T-cell (primary cell): Measurements from ENCODE around the gene ADAMTS17. TPM values are rescaled to one million over a fixed set of nuclear protein-coding genes. Genes with fewer than 3 reads are reported as not detected.

Experiments used
- ATAC-seq, 4 experiments: fragments of 200-7000 bp in 3 of 4; fragments of 150-1000 bp in 1 of 4; cut with Tn5 transposase; replicated peaks in 1 of 4; 1 replicate in 3 of 4; 2 replicates in 1 of 4; pipeline ENCODE4 v1.10.0; 2021; ENCODE audit warnings: moderate library complexity in 3 of 4, mild to moderate bottlenecking in 2 of 4, moderate number of reproducible peaks in 1 of 4
- CTCF ChIA-PET, 2 donors: fragments of 300-600 bp; sonication (Branson Sonifier 250); formaldehyde crosslinking; loops; one replicate each; lab custom pipeline; 2022; ENCODE audit warnings: antibody characterized with exemption in 2 of 2; lab: Charles Lee
- POLR2A ChIA-PET, 2 donors: fragments of 300-600 bp; sonication (Branson Sonifier 250); formaldehyde crosslinking; loops; one replicate each; lab custom pipeline; 2022; ENCODE audit warnings: antibody characterized with exemption in 2 of 2; lab: Charles Lee
- DNase-seq, 35 experiments: peaks; one replicate each; pipeline versions ENCODE4 v3.0.0 to v3.0.0-alpha.2; 2013 to 2023
- H3K27ac ChIP-seq: one replicate; pipeline ENCODE4 v1.5.1; 2013; ENCODE audit warnings: low read length
- H3K27me3 ChIP-seq, 2 experiments: replicated peaks in 1 of 2; 1 replicate in 1 of 2; 2 replicates in 1 of 2; pipeline versions ENCODE4 v1.6.1 to v1.7.0; 2013; ENCODE audit warnings: low read length in 1 of 2, mixed read lengths in 1 of 2; ENCODE audit not compliant: control insufficient read depth in 2 of 2, insufficient read depth in 2 of 2; ENCODE audit errors: extremely low read depth in 1 of 2
- H3K36me3 ChIP-seq, 2 donors: 1 replicate in 1 of 2; 2 replicates in 1 of 2; pipeline versions ENCODE4 v1.6.1 to v1.7.0; 2013; ENCODE audit warnings: low read length in 1 of 2; ENCODE audit not compliant: control insufficient read depth in 2 of 2, insufficient read depth in 1 of 2; ENCODE audit errors: extremely low read depth in 1 of 2
- H3K4me1 ChIP-seq, 2 experiments: 1 replicate in 1 of 2; 2 replicates in 1 of 2; pipeline versions ENCODE4 v1.6.1 to v1.7.0; 2013; ENCODE audit warnings: low read length in 2 of 2, mixed read lengths in 1 of 2; ENCODE audit not compliant: insufficient read depth in 2 of 2, control insufficient read depth in 1 of 2; ENCODE audit errors: extremely low read depth in 1 of 2
- H3K4me3 ChIP-seq, 2 donors: 1 replicate in 1 of 2; 2 replicates in 1 of 2; pipeline versions ENCODE4 v1.5.1 to v1.7.0; 2013; ENCODE audit warnings: mild to moderate bottlenecking in 2 of 2, low read length in 1 of 2, moderate library complexity in 1 of 2; ENCODE audit not compliant: control insufficient read depth in 1 of 2; ENCODE audit errors: extremely low read depth in 1 of 2
- H3K9me3 ChIP-seq: 2 replicates; pipeline ENCODE4 v1.7.0; 2013
- H3K27ac Mint-ChIP-seq, 2 donors: one replicate each; pipeline ENCODE4 v1.8.0; 2020 to 2021; ENCODE audit warnings: mild to moderate bottlenecking in 2 of 2, mixed read lengths in 2 of 2
- H3K27me3 Mint-ChIP-seq, 2 donors: one replicate each; pipeline ENCODE4 v1.8.0; 2021 to 2022; ENCODE audit warnings: mixed read lengths in 2 of 2
- H3K36me3 Mint-ChIP-seq: one replicate; pipeline ENCODE4 v1.8.0; 2021; ENCODE audit warnings: mixed read lengths
- H3K4me1 Mint-ChIP-seq, 3 donors: one replicate each; pipeline ENCODE4 v1.8.0; 2020 to 2022; ENCODE audit warnings: mixed read lengths in 3 of 3, mild to moderate bottlenecking in 1 of 3
- H3K4me3 Mint-ChIP-seq, 3 donors: one replicate each; pipeline ENCODE4 v1.8.0; 2020 to 2022; ENCODE audit warnings: mild to moderate bottlenecking in 3 of 3, mixed read lengths in 3 of 3, moderate library complexity in 3 of 3
- H3K9me3 Mint-ChIP-seq, 3 donors: one replicate each; pipeline ENCODE4 v1.8.0; 2020 to 2022; ENCODE audit warnings: mixed read lengths in 3 of 3
- WGBS: methylation state at CpG from one replicate; pipeline ENCODE4 v1.1.5; 2013; ENCODE audit warnings: missing lambda C conversion rate; ENCODE audit not compliant: insufficient coverage; 5-methylcytosine and 5-hydroxymethylcytosine counted together
- total RNA-seq, 35 experiments: library from RNA in 6 of 35; stranded (reverse) in 6 of 35; fragments of 120-200 nt in 1 of 35; gene quantifications; one replicate each; pipeline versions ENCODE4 v1.2.1 to v1.2.4 and lab custom pipeline; 2013 to 2026

Gene ADAMTS17
- total RNA-seq, 5 donors from 2014 or later (not counting 1 experiment from before 2014, with no cell fraction given) = 8.9 to 17.8 (median 11.6) TPM

DNA sequence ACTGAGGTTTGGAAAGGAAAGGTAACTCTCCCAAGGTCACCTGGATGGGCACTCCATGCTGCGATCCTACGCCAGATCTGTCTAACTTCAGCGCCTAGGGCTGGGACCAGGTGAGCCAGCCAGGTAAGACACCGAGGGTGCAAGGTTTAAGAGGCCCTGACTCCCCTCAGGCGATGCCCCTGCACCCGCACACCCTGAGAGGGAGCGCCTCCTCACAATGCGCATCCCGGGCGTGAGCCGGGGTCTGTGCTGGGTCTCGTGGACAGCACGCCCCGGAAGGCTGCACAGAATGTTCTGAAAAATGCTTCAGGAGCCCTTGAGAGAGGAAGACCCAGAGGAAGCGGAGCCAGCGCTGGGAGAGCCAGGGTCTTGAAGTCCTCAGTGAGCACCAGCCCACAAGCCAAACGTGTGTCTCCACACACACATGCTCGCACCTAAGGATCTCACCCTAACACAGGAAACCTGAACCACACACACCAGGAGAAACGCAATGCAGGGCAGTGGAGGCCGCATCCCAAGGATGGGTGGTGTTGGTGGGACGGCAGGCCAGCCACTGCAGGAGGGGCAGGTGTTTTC lies 142.0 kb downstream of the ADAMTS17 start:
- H3K9me3 Mint-ChIP-seq = no peaks in the 10 kb centered on the region

GRCh38 chr15:100198442-100198841 lies 143.3 kb downstream of the ADAMTS17 start:
- H3K4me3 ChIP-seq = no peak overlapping the region
- Mint-ChIP-seq H3K9me3 (no peaks in the 10 kb centered on the region), H3K4me1 (peaks cover 15 to 24% (median 22%) of the 10 kb centered on the region in 3 donors), H3K4me3 (no peak overlapping the region), H3K27ac (no peak overlapping the region), H3K27me3 (no peaks in the 10 kb centered on the region), H3K36me3 (peaks cover 11% of the 10 kb centered on the region)
- ATAC-seq (no peak), DNase-seq (no peak)
- POLR2A ChIA-PET = no interaction called here
- no peak overlapping the region for H3K27ac ChIP-seq
- 89% methylated on average over 3 of the region's 5 CpGs for WGBS
- H3K4me1 ChIP-seq = peaks cover 0 to 28% of the 10 kb centered on the region in 2 experiments
- no peaks in the 10 kb centered on the region for H3K9me3 ChIP-seq
- CTCF ChIA-PET = no interaction called here
- H3K27me3 ChIP-seq = no peaks in the 10 kb centered on the region
- H3K36me3 ChIP-seq = no peaks in the 10 kb centered on the region

More for the DNA sequence above, 142.0 kb downstream of the ADAMTS17 start:
- Mint-ChIP-seq H3K27ac (no peak overlapping the region), H3K27me3 (no peaks in the 10 kb centered on the region), H3K4me1 (peaks cover 15 to 24% (median 22%) of the 10 kb centered on the region in 3 donors), H3K4me3 (no peak overlapping the region), H3K36me3 (peaks cover 13% of the 10 kb centered on the region)
- ATAC-seq (no peak), DNase-seq (no peak)
- Histone ChIP-seq H3K27me3 (no peaks in the 10 kb centered on the region), H3K36me3 (no peaks in the 10 kb centered on the region), H3K27ac (no peak overlapping the region), H3K4me1 (peaks cover 0 to 28% of the 10 kb centered on the region in 2 experiments), H3K9me3 (no peaks in the 10 kb centered on the region), H3K4me3 (no peak overlapping the region)
- WGBS = 95% methylated on average over 16 of the region's 21 CpGs
- POLR2A ChIA-PET = no interaction called here
- CTCF ChIA-PET = no interaction called here

DNA sequence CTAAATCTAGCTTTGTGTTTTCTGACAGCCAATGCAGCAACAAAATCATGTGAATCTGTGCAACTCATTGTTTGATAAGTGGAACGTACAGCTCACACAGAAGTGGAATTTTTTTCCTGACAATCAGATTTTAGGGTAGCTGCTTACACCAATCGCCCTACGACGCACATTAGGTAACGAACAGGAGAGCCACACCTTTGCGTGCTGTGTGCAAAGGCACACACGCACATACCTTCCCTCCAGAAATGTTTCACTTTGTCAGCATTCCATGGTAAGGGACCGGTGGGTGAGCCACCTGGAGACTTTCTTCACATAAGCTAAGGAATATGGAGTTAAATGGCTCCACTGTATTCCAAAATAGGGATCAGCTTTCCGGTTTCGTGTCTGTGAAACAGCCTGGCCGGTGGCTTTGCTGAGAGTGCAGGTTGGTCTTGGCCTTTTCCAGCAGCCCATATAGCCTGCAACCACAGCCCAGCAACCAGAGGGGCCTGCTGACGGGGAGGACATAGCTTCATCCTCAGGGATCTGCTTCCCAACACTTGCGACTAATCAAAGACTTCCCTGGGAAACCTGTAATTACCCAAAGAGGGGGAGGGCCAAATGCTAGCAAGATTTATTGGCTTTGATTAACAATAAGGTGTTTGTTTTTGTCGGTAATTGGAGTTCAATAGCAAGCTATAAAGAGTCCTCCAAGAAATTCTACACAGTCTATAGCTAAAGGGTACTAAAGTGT lies 145.3 kb downstream of the ADAMTS17 start:
- Histone ChIP-seq H3K27me3 (no peaks in the 10 kb centered on the region), H3K4me3 (no peak overlapping the region), H3K4me1 (peaks cover 0 to 16% of the 10 kb centered on the region in 2 experiments), H3K9me3 (no peaks in the 10 kb centered on the region), H3K36me3 (no peaks in the 10 kb centered on the region), H3K27ac (no peak overlapping the region)
- CTCF ChIA-PET = no interaction called here
- Mint-ChIP-seq H3K4me1 (peaks cover 5 to 12% (median 9%) of the 10 kb centered on the region in 3 donors), H3K36me3 (peaks cover 20% of the 10 kb centered on the region), H3K4me3 (no peak overlapping the region), H3K27ac (no peak overlapping the region), H3K27me3 (no peaks in the 10 kb centered on the region), H3K9me3 (no peaks in the 10 kb centered on the region)
- POLR2A ChIA-PET = interaction anchor here in 1 of 2 donors (0.5 kb wide), 1 partner anchor 92 kb away, joined by 3 read pairs; no protein-coding TSS in a partner anchor
- DNase-seq = no peak
- ATAC-seq = no peak
- WGBS = 91% methylated on average over 9 of the region's 14 CpGs

- H3K27me3 Mint-ChIP-seq = no peaks in the 10 kb centered on the region
- WGBS = 87% methylated on average over 8 of the region's 10 CpGs
- H3K27ac Mint-ChIP-seq = no peak overlapping the region
- POLR2A ChIA-PET = no interaction called here
- H3K9me3 Mint-ChIP-seq = no peaks in the 10 kb centered on the region
- no peak overlapping the region for H3K4me3 Mint-ChIP-seq
- H3K27me3 ChIP-seq = no peaks in the 10 kb centered on the region
- peaks cover 23% of the 10 kb centered on the region for H3K36me3 Mint-ChIP-seq
- peaks cover 0 to 2% of the 10 kb centered on the region in 2 experiments for H3K4me1 ChIP-seq
- no peak for DNase-seq
- CTCF ChIA-PET = interaction anchor here in 1 of 2 donors (0.6 kb wide), 1 partner anchor 651 kb away, joined by 3 read pairs; no protein-coding TSS in a partner anchor
- ATAC-seq = no peak
- H3K9me3 ChIP-seq = no peaks in the 10 kb centered on the region
- H3K27ac ChIP-seq = no peak overlapping the region
- H3K4me1 Mint-ChIP-seq = peaks cover 0 to 3% (median 0%) of the 10 kb centered on the region in 3 donors
- H3K36me3 ChIP-seq = no peaks in the 10 kb centered on the region
- H3K4me3 ChIP-seq = no peak overlapping the region
These were observed 146.8 kb downstream of the ADAMTS17 start for GRCh38 chr15:100194996-100195395.

- no peak for ATAC-seq
- ChIA-PET POLR2A (no interaction called here), CTCF (no interaction called here)
- Histone ChIP-seq H3K4me3 (no peak overlapping the region), H3K36me3 (no peaks in the 10 kb centered on the region), H3K9me3 (no peaks in the 10 kb centered on the region), H3K27ac (no peak overlapping the region), H3K27me3 (no peaks in the 10 kb centered on the region), H3K4me1 (no peaks in the 10 kb centered on the region)
- no peak for DNase-seq
- H3K9me3 Mint-ChIP-seq = no peaks in the 10 kb centered on the region
- H3K27me3 Mint-ChIP-seq = no peaks in the 10 kb centered on the region
- WGBS = 91% methylated on average over 20 of the region's 21 CpGs
- no peaks in the 10 kb centered on the region for H3K4me1 Mint-ChIP-seq
- peaks cover 33% of the 10 kb centered on the region for H3K36me3 Mint-ChIP-seq
- no peak overlapping the region for H3K4me3 Mint-ChIP-seq
- H3K27ac Mint-ChIP-seq = no peak overlapping the region
These were observed 148.4 kb downstream of the ADAMTS17 start for GRCh38 chr15:100193277-100193860.

GRCh38 chr15:100192097-100193080 lies 149.4 kb downstream of the ADAMTS17 start:
- no peak overlapping the region for H3K4me3 Mint-ChIP-seq
- ATAC-seq = no peak
- Histone ChIP-seq H3K4me1 (no peaks in the 10 kb centered on the region), H3K27me3 (no peaks in the 10 kb centered on the region), H3K4me3 (no peak overlapping the region), H3K27ac (no peak overlapping the region), H3K9me3 (no peaks in the 10 kb centered on the region), H3K36me3 (no peaks in the 10 kb centered on the region)
- CTCF ChIA-PET = interaction anchor here in 1 of 2 donors (0.5 kb wide), 1 partner anchor 742 kb away, joined by 8 read pairs; no protein-coding TSS in a partner anchor
- no peaks in the 10 kb centered on the region for H3K4me1 Mint-ChIP-seq
- POLR2A ChIA-PET = no interaction called here
- H3K9me3 Mint-ChIP-seq = no peaks in the 10 kb centered on the region
- whole genome bisulfite sequencing = 95% methylated on average over 11 of the region's 14 CpGs
- H3K36me3 Mint-ChIP-seq = peaks cover 34% of the 10 kb centered on the region
- no peak overlapping the region for H3K27ac Mint-ChIP-seq
- no peak for DNase-seq
- no peaks in the 10 kb centered on the region for H3K27me3 Mint-ChIP-seq
